HEK293 (cell line): ENCODE data around the gene BRPF1.

Experiments used
- BCL11A ChIP-seq: fragments of 450-650 bp; formaldehyde crosslinking; IDR thresholded peaks from 2 replicates; pipeline ENCODE4 v1.5.1; 2016; ENCODE audit warnings: low read depth, missing biosample characterization, missing genetic modification characterization
- GFI1B ChIP-seq: fragments of 450-650 bp; formaldehyde crosslinking; IDR thresholded peaks from 2 replicates; pipeline ENCODE4 v1.5.1; 2016; ENCODE audit warnings: missing biosample characterization, missing genetic modification characterization
- GLI4 ChIP-seq: fragments of 450-650 bp; formaldehyde crosslinking; IDR thresholded peaks from 2 replicates; pipeline ENCODE4 v1.5.1; 2016; ENCODE audit warnings: missing biosample characterization, missing genetic modification characterization
- HIC1 ChIP-seq: fragments of 450-650 bp; formaldehyde crosslinking; IDR thresholded peaks from 2 replicates; pipeline ENCODE4 v1.5.1; 2016; ENCODE audit warnings: missing biosample characterization, missing genetic modification characterization
- PRDM6 ChIP-seq: fragments of 450-650 bp; formaldehyde crosslinking; IDR thresholded peaks from 2 replicates; pipeline ENCODE4 v1.5.1; 2017; ENCODE audit warnings: missing biosample characterization, missing genetic modification characterization
- WT1 ChIP-seq: fragments of 450-650 bp; formaldehyde crosslinking; IDR thresholded peaks from 2 replicates; pipeline ENCODE4 v1.5.1; 2016; ENCODE audit warnings: missing biosample characterization, missing genetic modification characterization
- ZBTB1 ChIP-seq: fragments of 450-650 bp; formaldehyde crosslinking; IDR thresholded peaks from 2 replicates; pipeline ENCODE4 v1.5.1; 2016; ENCODE audit warnings: missing biosample characterization, missing genetic modification characterization
- ZBTB11 ChIP-seq: fragments of 450-650 bp; formaldehyde crosslinking; conservative IDR thresholded peaks from 2 replicates; pipeline ENCODE4 v1.5.1; 2016; ENCODE audit warnings: low read depth, missing biosample characterization, missing genetic modification characterization
- ZBTB7A ChIP-seq: fragments of 450-650 bp; formaldehyde crosslinking; IDR thresholded peaks from 2 replicates; pipeline ENCODE4 v1.5.1; 2016; ENCODE audit warnings: low read depth, missing biosample characterization, missing genetic modification characterization
- ZIC2 ChIP-seq: fragments of 450-650 bp; formaldehyde crosslinking; IDR thresholded peaks from 2 replicates; pipeline ENCODE4 v1.5.1; 2016; ENCODE audit warnings: missing biosample characterization, missing genetic modification characterization
- ZNF146 ChIP-seq: fragments of 450-650 bp; formaldehyde crosslinking; IDR thresholded peaks from 2 replicates; pipeline ENCODE4 v1.5.1; 2016; ENCODE audit warnings: missing biosample characterization, missing genetic modification characterization
- ZNF155 ChIP-seq: fragments of 450-650 bp; formaldehyde crosslinking; IDR thresholded peaks from 2 replicates; pipeline ENCODE4 v1.5.1; 2016; ENCODE audit warnings: missing biosample characterization, missing genetic modification characterization
- ZNF2 ChIP-seq: fragments of 450-650 bp; formaldehyde crosslinking; IDR thresholded peaks from 2 replicates; pipeline ENCODE4 v1.5.1; 2016; ENCODE audit warnings: missing biosample characterization, missing genetic modification characterization
- ZNF239 ChIP-seq: fragments of 450-650 bp; formaldehyde crosslinking; IDR thresholded peaks from 2 replicates; pipeline ENCODE4 v1.5.1; 2016; ENCODE audit warnings: missing biosample characterization, missing genetic modification characterization
- ZNF302 ChIP-seq: fragments of 450-650 bp; formaldehyde crosslinking; IDR thresholded peaks from 2 replicates; pipeline ENCODE4 v1.5.1; 2016; ENCODE audit warnings: missing biosample characterization, missing genetic modification characterization, low read depth
- ZNF341 ChIP-seq: fragments of 450-650 bp; formaldehyde crosslinking; IDR thresholded peaks from 2 replicates; pipeline ENCODE4; 2016; ENCODE audit warnings: low read depth, missing biosample characterization, missing genetic modification characterization
- ZNF362 ChIP-seq: fragments of 450-650 bp; formaldehyde crosslinking; IDR thresholded peaks from 2 replicates; pipeline ENCODE4 v1.5.1; 2016; ENCODE audit warnings: missing biosample characterization, missing genetic modification characterization
- ZNF398 ChIP-seq: fragments of 450-650 bp; formaldehyde crosslinking; IDR thresholded peaks from 2 replicates; pipeline ENCODE4 v1.5.1; 2017; ENCODE audit warnings: missing biosample characterization, missing genetic modification characterization
- ZNF555 ChIP-seq: fragments of 450-650 bp; formaldehyde crosslinking; conservative IDR thresholded peaks from 2 replicates; pipeline ENCODE4 v1.5.1; 2017; ENCODE audit warnings: missing biosample characterization, mild to moderate bottlenecking, missing genetic modification characterization, inconsistent platforms
- ZNF580 ChIP-seq: fragments of 450-650 bp; formaldehyde crosslinking; IDR thresholded peaks from 2 replicates; pipeline ENCODE4 v1.5.1; 2016; ENCODE audit warnings: missing biosample characterization, missing genetic modification characterization
- ZNF624 ChIP-seq: fragments of 450-650 bp; formaldehyde crosslinking; IDR thresholded peaks from 2 replicates; pipeline ENCODE4 v1.5.1; 2017; ENCODE audit warnings: missing biosample characterization, missing genetic modification characterization
- ZNF660 ChIP-seq: fragments of 450-650 bp; IDR thresholded peaks from 2 replicates; pipeline ENCODE4 v1.5.1; 2018; ENCODE audit warnings: missing biosample characterization, mild to moderate bottlenecking, missing genetic modification characterization
- ZNF677 ChIP-seq: fragments of 450-650 bp; IDR thresholded peaks from 2 replicates; pipeline ENCODE4 v1.5.0; 2018; ENCODE audit warnings: missing biosample characterization, mild to moderate bottlenecking, missing genetic modification characterization, moderate library complexity
- ZNF777 ChIP-seq: fragments of 450-650 bp; formaldehyde crosslinking; IDR thresholded peaks from 2 replicates; pipeline ENCODE4 v1.5.1; 2017; ENCODE audit warnings: missing biosample characterization, missing genetic modification characterization, borderline replicate concordance
- ZNF837 ChIP-seq: fragments of 450-650 bp; formaldehyde crosslinking; IDR thresholded peaks from 2 replicates; pipeline ENCODE4 v1.5.1; 2016; ENCODE audit warnings: missing biosample characterization, missing genetic modification characterization
- ZNF843 ChIP-seq: fragments of 450-650 bp; formaldehyde crosslinking; IDR thresholded peaks from 2 replicates; pipeline ENCODE4 v1.5.1; 2016; ENCODE audit warnings: missing biosample characterization, missing genetic modification characterization
- ZSCAN5A ChIP-seq: fragments of 450-650 bp; formaldehyde crosslinking; IDR thresholded peaks from 2 replicates; pipeline ENCODE4 v1.5.1; 2016; ENCODE audit warnings: missing biosample characterization, missing genetic modification characterization

Gene BRPF1

GRCh38 chr3:9731206-9732079 is at the start of gene BRPF1 (continued):
- peak; percentile 91 for TF ChIP-seq ZNF777
- TF ChIP-seq GFI1B (tag by site-specific recombination) = 0 out of 2 replicates have a peak, but pooled peaks have one; percentile 24
- peak; percentile 100 for TF ChIP-seq ZBTB7A
- 0 out of 2 replicates have a peak, but pooled peaks have one; percentile 26 for TF ChIP-seq PRDM6 (tag by site-specific recombination)
- no peak for TF ChIP-seq ZNF302 (tag by site-specific recombination)
- peak; percentile 88 for TF ChIP-seq ZNF843 (tag by site-specific recombination)
- no peak for TF ChIP-seq ZNF555 (tag by site-specific recombination)
- TF ChIP-seq ZNF624 (tag by site-specific recombination) = no peak
- peak; percentile 56; the same call in 1 of the 2 replicates for TF ChIP-seq HIC1
- peak; percentile 41 for TF ChIP-seq ZNF341 (tag by site-specific recombination)
- TF ChIP-seq ZBTB1 = peak; percentile 94
- no peak for TF ChIP-seq ZNF362 (tag by site-specific recombination)
- peak; percentile 60; the same call in 1 of the 2 replicates for TF ChIP-seq ZNF239 (tag by site-specific recombination)
- TF ChIP-seq GLI4 (tag by site-specific recombination) = no peak
- peak; percentile 96 for TF ChIP-seq ZNF580 (tag by site-specific recombination)
- TF ChIP-seq ZSCAN5A (tag by site-specific recombination) = peak; percentile 97
- TF ChIP-seq ZBTB11 (tag by site-specific recombination) = peak; percentile 64
- TF ChIP-seq ZNF155 (tag by site-specific recombination) = no peak
- peak; percentile 94 for TF ChIP-seq ZNF2 (tag by site-specific recombination)
- no peak for TF ChIP-seq BCL11A (tag by site-specific recombination)
- TF ChIP-seq WT1 = peak; percentile 96
- peak; percentile 35; the same call in 1 of the 2 replicates for TF ChIP-seq ZNF677
- peak; percentile 65 for TF ChIP-seq ZNF146
- TF ChIP-seq ZNF837 (tag by site-specific recombination) = no peak
- peak; percentile 82 for TF ChIP-seq ZNF398 (tag by site-specific recombination)
- TF ChIP-seq ZIC2 (tag by site-specific recombination) = peak; percentile 81
- TF ChIP-seq ZNF660 (tag by site-specific recombination) = peak; percentile 91; the same call in 1 of the 2 replicates
